Ovary (tissue), 9 donors: ENCODE data around the gene OR2T5. TPM values are rescaled to one million over a fixed set of nuclear protein-coding genes. Genes with fewer than 3 reads are reported as not detected.
"Not testable (repeated sequence)": the region's sequence is repeated elsewhere in the genome, so short reads cannot be mapped to it uniquely, and the experiment has no call there.

Experiments used
- DNase-seq, 5 donors: peaks; one replicate each; pipeline ENCODE4 v3.0.0-alpha.2; 2019 to 2020
- H3K27ac ChIP-seq, 2 donors: fragments of 200-600 bp; one replicate each; pipeline versions ENCODE4 v1.5.1 to v1.8.0; 2019 to 2022
- H3K27me3 ChIP-seq: fragments of 200-600 bp; one replicate; pipeline ENCODE4 v1.8.0; 2022
- H3K36me3 ChIP-seq: fragments of 200-600 bp; sonication (generic); one replicate; pipeline ENCODE4 v1.5.1; 2019
- H3K4me1 ChIP-seq: one replicate; pipeline ENCODE4 v1.8.1; 2013; ENCODE audit warnings: mild to moderate bottlenecking, moderate library complexity; ENCODE audit not compliant: insufficient read depth
- H3K4me3 ChIP-seq: fragments of 200-600 bp; sonication (generic); one replicate; pipeline ENCODE4 v1.5.1; 2017
- H3K9me3 ChIP-seq, 2 donors: fragments of 200-600 bp in 1 of 2; sonication (generic) in 1 of 2; one replicate each; pipeline versions ENCODE4 v1.5.1 to v1.8.1; 2013 to 2019; ENCODE audit warnings: mild to moderate bottlenecking in 1 of 2, moderate library complexity in 1 of 2
- EP300 ChIP-seq: sonication (generic); formaldehyde crosslinking; IDR thresholded peaks from one replicate; pipeline ENCODE4 v1.6.1; 2017; ENCODE audit warnings: antibody characterized with exemption
- POLR2A ChIP-seq: fragments of 450-650 bp; IDR thresholded peaks from one replicate; pipeline ENCODE4 v1.6.1; 2017; ENCODE audit warnings: antibody characterized with exemption, mild to moderate bottlenecking, moderate library complexity
- WGBS, 3 donors: extraction: QIAGEN DNeasy Blood & Tissue Kit in 1 of 3; methylation state at CpG; one replicate each; pipeline versions ENCODE4 v1.1.5 to v1.1.7; 2013 to 2017; 5-methylcytosine and 5-hydroxymethylcytosine counted together
- intact Hi-C, 4 donors: fragments of 100-400 bp; cut with DNase I; formaldehyde crosslinking; loops; one replicate each; pipeline versions ENCODE4 v1.11.0 to v1.15.1; 2022 to 2023
- polyA plus RNA-seq, 2 donors: library from polyadenylated mRNA; stranded (reverse); fragments of 200-250 nt in 1 of 2; fragments of 350-450 nt in 1 of 2; fragmentation: Illumina TruSeq in 1 of 2; extraction: RNeasy Lipid Tissue Mini Kit (QIAGEN cat#74804) in 1 of 2; gene quantifications; one replicate each; pipeline ENCODE4 v1.2.3, GENCODE V29; 2013 to 2014
- total RNA-seq, 7 donors: library from RNA; depleted of rRNA in 2 of 7; stranded (reverse); fragments of >200 nt in 2 of 7; fragmentation: NEBNext Ultra II Directional in 3 of 7; extraction: Animal tissue kit (Norgen Biotek cat#: 25700) in 3 of 7; gene quantifications; one replicate each; pipeline versions ENCODE4 v1.1.0 to v1.2.4, GENCODE V29; 2016 to 2023
- TF ChIP-seq, protein P1 (sequence below), 3 donors: fragments of 450-650 bp in 2 of 3; fragments of 200-600 bp in 1 of 3; IDR thresholded peaks; one replicate each; pipeline versions ENCODE4 v1.5.1 to v1.8.0; 2016 to 2022; ENCODE audit warnings: antibody characterized with exemption in 3 of 3, mild to moderate bottlenecking in 1 of 3
- donor health status: DM: no; HTN: no; CAD: no; lungs with moderate emphysema.
- donor health status: DM: no; HTN: no; CAD: no.
- donor health status: Bipolar disorder and iron deficiency.
- donor health status: DM: yes; HTN: yes; CAD: no.
- donor health status: DM: no; HTN: no; CAD: no.
- donor health status: DM: yes; HTN: yes; CAD: no.

Gene OR2T5
- total and polyA plus RNA-seq, 9 donors, result 0.10 TPM; not detected in 8

DNA sequence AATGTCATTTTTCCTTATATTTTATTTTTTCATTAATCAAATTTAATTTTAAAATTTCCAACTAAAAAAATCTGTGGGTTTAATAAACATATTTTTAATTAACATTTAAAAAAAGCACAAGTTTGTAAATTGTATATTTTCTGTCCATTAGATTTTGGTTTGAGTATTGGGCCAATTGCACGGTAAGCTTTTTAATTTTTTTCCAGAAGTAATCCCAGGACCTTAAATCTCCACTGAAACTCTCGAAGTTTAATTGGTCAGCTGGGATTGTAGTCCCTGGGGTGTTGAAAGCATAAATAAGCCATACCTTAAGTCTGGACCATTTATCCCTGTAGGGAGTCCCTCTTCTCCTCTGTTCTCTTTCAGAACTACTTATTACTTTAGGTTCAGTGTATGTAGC is 19.4 kb downstream of the OR2T5 start, which contains the start of gene OR2G6:
TSS of gene OR2G6 (plus strand) at position 301 of the 400 bp plus-strand sequence. CDS start 13,574 bp downstream, outside the sequence.
- H3K4me1 ChIP-seq, H3K9me3 ChIP-seq, H3K4me3 ChIP-seq, DNase-seq, intact Hi-C loops, H3K27me3 ChIP-seq, H3K27ac ChIP-seq, H3K36me3 ChIP-seq: not testable (repeated sequence)
- no CpG with 5 or more reads among the region's 2 CpGs for WGBS, 3 donors

DNA sequence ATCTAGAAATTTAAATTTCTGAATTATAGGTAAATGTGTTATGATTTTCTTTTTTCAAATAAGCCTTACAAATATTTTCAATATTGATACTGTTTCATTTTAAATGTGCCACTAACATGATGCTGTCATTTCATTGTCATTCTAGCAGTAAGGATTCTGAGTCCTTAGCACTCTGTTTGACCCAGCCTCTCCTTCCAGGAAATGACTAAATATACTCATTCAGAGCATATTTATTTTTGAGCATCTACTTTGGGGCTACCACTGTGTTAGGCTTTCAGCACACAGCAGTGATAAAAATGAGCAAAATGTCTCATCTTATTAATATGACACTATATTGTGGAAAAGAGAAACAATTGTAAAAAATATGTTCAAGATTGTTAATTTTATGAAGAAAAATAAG is 21.8 kb downstream of the OR2T5 start:
- H3K9me3 ChIP-seq, H3K4me1 ChIP-seq, H3K4me3 ChIP-seq, H3K36me3 ChIP-seq, DNase-seq, intact Hi-C loops, H3K27me3 ChIP-seq, H3K27ac ChIP-seq: not testable (repeated sequence)

DNA sequence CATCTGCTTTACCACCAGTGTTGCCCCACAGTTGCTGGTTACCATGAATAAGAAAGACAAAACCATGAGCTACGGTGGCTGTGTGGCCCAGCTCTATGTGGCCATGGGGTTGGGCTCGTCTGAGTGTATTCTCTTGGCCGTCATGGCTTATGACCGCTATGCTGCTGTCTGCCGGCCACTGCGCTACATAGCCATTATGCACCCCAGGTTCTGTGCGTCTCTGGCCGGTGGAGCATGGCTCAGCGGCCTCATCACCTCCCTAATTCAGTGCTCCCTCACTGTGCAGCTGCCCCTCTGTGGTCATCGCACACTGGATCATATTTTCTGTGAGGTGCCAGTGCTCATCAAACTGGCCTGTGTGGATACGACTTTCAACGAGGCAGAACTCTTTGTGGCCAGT is 33.5 kb downstream of the OR2T5 start:
- WGBS, 3 donors, result 79 to 83% (median 81%) methylated on average over 12 of the region's 12 CpGs

DNA sequence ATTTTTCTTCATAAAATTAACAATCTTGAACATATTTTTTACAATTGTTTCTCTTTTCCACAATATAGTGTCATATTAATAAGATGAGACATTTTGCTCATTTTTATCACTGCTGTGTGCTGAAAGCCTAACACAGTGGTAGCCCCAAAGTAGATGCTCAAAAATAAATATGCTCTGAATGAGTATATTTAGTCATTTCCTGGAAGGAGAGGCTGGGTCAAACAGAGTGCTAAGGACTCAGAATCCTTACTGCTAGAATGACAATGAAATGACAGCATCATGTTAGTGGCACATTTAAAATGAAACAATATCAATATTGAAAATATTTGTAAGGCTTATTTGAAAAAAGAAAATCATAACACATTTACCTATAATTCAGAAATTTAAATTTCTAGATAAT is 49.1 kb downstream of the OR2T5 start:
- H3K9me3 ChIP-seq, DNase-seq, H3K4me1 ChIP-seq, H3K4me3 ChIP-seq, intact Hi-C loops, H3K36me3 ChIP-seq, H3K27ac ChIP-seq, H3K27me3 ChIP-seq: not testable (repeated sequence)

More for the DNA sequence above, 33.5 kb downstream of the OR2T5 start:
- Histone ChIP-seq H3K36me3 (no peaks in the 10 kb centered on the region), H3K27ac (no peak overlapping the region), H3K27me3 (no peaks in the 10 kb centered on the region), H3K9me3 (no peaks in the 10 kb centered on the region), H3K4me1 (no peaks in the 10 kb centered on the region), H3K4me3 (no peak overlapping the region)
- DNase-seq, result no peak
- TF ChIP-seq EP300 (no peak), POLR2A (no peak)
- TF ChIP-seq, protein P1, sequence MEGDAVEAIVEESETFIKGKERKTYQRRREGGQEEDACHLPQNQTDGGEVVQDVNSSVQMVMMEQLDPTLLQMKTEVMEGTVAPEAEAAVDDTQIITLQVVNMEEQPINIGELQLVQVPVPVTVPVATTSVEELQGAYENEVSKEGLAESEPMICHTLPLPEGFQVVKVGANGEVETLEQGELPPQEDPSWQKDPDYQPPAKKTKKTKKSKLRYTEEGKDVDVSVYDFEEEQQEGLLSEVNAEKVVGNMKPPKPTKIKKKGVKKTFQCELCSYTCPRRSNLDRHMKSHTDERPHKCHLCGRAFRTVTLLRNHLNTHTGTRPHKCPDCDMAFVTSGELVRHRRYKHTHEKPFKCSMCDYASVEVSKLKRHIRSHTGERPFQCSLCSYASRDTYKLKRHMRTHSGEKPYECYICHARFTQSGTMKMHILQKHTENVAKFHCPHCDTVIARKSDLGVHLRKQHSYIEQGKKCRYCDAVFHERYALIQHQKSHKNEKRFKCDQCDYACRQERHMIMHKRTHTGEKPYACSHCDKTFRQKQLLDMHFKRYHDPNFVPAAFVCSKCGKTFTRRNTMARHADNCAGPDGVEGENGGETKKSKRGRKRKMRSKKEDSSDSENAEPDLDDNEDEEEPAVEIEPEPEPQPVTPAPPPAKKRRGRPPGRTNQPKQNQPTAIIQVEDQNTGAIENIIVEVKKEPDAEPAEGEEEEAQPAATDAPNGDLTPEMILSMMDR (IDR thresholded peaks at IDR 0.05), result no peak
- intact Hi-C loops, result no loop called here

Other genes with a start within 250 kb of the OR2T5 start
- not detected for gene OR2T33, start 210.6 kb upstream of the OR2T5 start, total RNA-seq
- not detected for gene OR2T33, start 210.6 kb upstream of the OR2T5 start, polyA plus RNA-seq
- not detected for gene OR2T12, start 185.2 kb upstream of the OR2T5 start, total RNA-seq
- gene OR2T12, start 185.2 kb upstream of the OR2T5 start, polyA plus RNA-seq, result not detected
- gene OR2M7, start 164.0 kb upstream of the OR2T5 start, total RNA-seq, result not detected
- not detected for gene OR2M7, start 164.0 kb upstream of the OR2T5 start, polyA plus RNA-seq
- not detected for gene OR14C36, start 139.8 kb upstream of the OR2T5 start, total RNA-seq
- not detected for gene OR14C36, start 139.8 kb upstream of the OR2T5 start, polyA plus RNA-seq
- not detected for gene OR2T4, start 126.9 kb upstream of the OR2T5 start, total RNA-seq
- not detected for gene OR2T4, start 126.9 kb upstream of the OR2T5 start, polyA plus RNA-seq
- gene OR2T6, start 112.8 kb upstream of the OR2T5 start, total RNA-seq, result not detected
- not detected for gene OR2T6, start 112.8 kb upstream of the OR2T5 start, polyA plus RNA-seq
- gene OR2T1, start 85.5 kb upstream of the OR2T5 start, total RNA-seq, result not detected
- gene OR2T1, start 85.5 kb upstream of the OR2T5 start, polyA plus RNA-seq, result not detected
- gene OR2T2, start 43.0 kb upstream of the OR2T5 start, total RNA-seq, result under 1 TPM in 2 of 7 donors, not detected in 5; 0.10 to 0.46 TPM
- not detected for gene OR2T2, start 43.0 kb upstream of the OR2T5 start, polyA plus RNA-seq
- gene OR2T3, start 15.2 kb upstream of the OR2T5 start, total RNA-seq, result not detected
- gene OR2T3, start 15.2 kb upstream of the OR2T5 start, polyA plus RNA-seq, result not detected
- under 1 TPM in 1 of 7 donors, not detected in 6; 0.23 TPM for gene OR2G6, start 19.5 kb downstream of the OR2T5 start, total RNA-seq
- gene OR2G6, start 19.5 kb downstream of the OR2T5 start, polyA plus RNA-seq, result not detected
- not detected for gene OR2T29, start 74.2 kb downstream of the OR2T5 start, total RNA-seq
- not detected for gene OR2T29, start 74.2 kb downstream of the OR2T5 start, polyA plus RNA-seq
- gene OR2T34, start 86.2 kb downstream of the OR2T5 start, total RNA-seq, result not detected
- not detected for gene OR2T34, start 86.2 kb downstream of the OR2T5 start, polyA plus RNA-seq
- 1 to 10 TPM in 1 of 7 donors, not detected in 6; 2.1 TPM for gene OR2T10, start 109.1 kb downstream of the OR2T5 start, total RNA-seq
- gene OR2T10, start 109.1 kb downstream of the OR2T5 start, polyA plus RNA-seq, result not detected
- under 1 TPM in 1 of 7 donors, not detected in 6; 0.11 TPM for gene OR2T11, start 146.5 kb downstream of the OR2T5 start, total RNA-seq
- gene OR2T11, start 146.5 kb downstream of the OR2T5 start, polyA plus RNA-seq, result not detected
- under 1 TPM in 1 of 7 donors, not detected in 6; 0.07 TPM for gene OR2T35, start 156.7 kb downstream of the OR2T5 start, total RNA-seq
- not detected for gene OR2T35, start 156.7 kb downstream of the OR2T5 start, polyA plus RNA-seq
- gene OR2T27, start 166.9 kb downstream of the OR2T5 start, total RNA-seq, result not detected
- gene OR2T27, start 166.9 kb downstream of the OR2T5 start, polyA plus RNA-seq, result under 1 TPM in 1 of 2 donors, not detected in 1; 0.11 TPM
- gene OR14I1, start 214.2 kb downstream of the OR2T5 start, total RNA-seq, result not detected
- gene OR14I1, start 214.2 kb downstream of the OR2T5 start, polyA plus RNA-seq, result not detected